Measurements from ENCODE around the gene SH3RF1.

SH3RF1 gene

GRCh38 chr4:169270810-169271691, at the start of gene SH3RF1:
TSS of gene SH3RF1 (minus strand) at chr4:169270956. CDS start at chr4:169269212, 1,744 bp downstream.
- Histone ChIP-seq H3K4me3 (ENCODE audit: low read depth in 1 of 5, low read length in 5 of 5) (peak within 1 kb of the TSS; percentile 87 to 96 (median 87)), H3K9me3 (ENCODE audit: control insufficient read depth in 5 of 5, low read length in 5 of 5) (no peaks in the 10 kb centered on the region), H3K9ac (ENCODE audit: low read length in 5 of 5) (peak within 1 kb of the TSS; percentile 79 to 91 (median 88)), H3K4me1 (ENCODE audit: control insufficient read depth in 5 of 5, insufficient read depth in 5 of 5, low read length in 5 of 5) (peaks cover 0 to 45% (median 40%) of the 10 kb centered on the region in 5 donors), H3K27me3 (ENCODE audit: control insufficient read depth in 5 of 5, insufficient read depth in 4 of 5, low read length in 5 of 5) (no peaks in the 10 kb centered on the region), H3K27ac (ENCODE audit: low read depth, low read length) (peak within 1 kb of the TSS; percentile 81), H3K36me3 (ENCODE audit: control insufficient read depth in 5 of 5, insufficient read depth in 5 of 5, low read length in 5 of 5) (no peaks in the 10 kb centered on the region)

GRCh38 chr4:169315530-169316343, 45.0 kb upstream of the SH3RF1 start:
- no peak overlapping the region for H3K27ac ChIP-seq (ENCODE audit: low read depth, low read length)
- H3K9me3 ChIP-seq (ENCODE audit: control insufficient read depth in 5 of 5, low read length in 5 of 5) = no peaks in the 10 kb centered on the region
- H3K4me3 ChIP-seq (ENCODE audit: low read depth in 1 of 5, low read length in 5 of 5) = no peak overlapping the region
- H3K9ac ChIP-seq (ENCODE audit: low read length in 5 of 5) = no peak overlapping the region
- H3K4me1 ChIP-seq (ENCODE audit: control insufficient read depth in 5 of 5, insufficient read depth in 5 of 5, low read length in 5 of 5) = peaks cover 0 to 17% (median 13%) of the 10 kb centered on the region in 5 donors
- H3K36me3 ChIP-seq (ENCODE audit: control insufficient read depth in 5 of 5, insufficient read depth in 5 of 5, low read length in 5 of 5) = no peaks in the 10 kb centered on the region
- no peaks in the 10 kb centered on the region for H3K27me3 ChIP-seq (ENCODE audit: control insufficient read depth in 5 of 5, insufficient read depth in 4 of 5, low read length in 5 of 5)

- Histone ChIP-seq H3K27me3 (ENCODE audit: control insufficient read depth in 5 of 5, insufficient read depth in 4 of 5, low read length in 5 of 5) (no peaks in the 10 kb centered on the region), H3K27ac (ENCODE audit: low read depth, low read length) (no peak overlapping the region), H3K9me3 (ENCODE audit: control insufficient read depth in 5 of 5, low read length in 5 of 5) (no peaks in the 10 kb centered on the region), H3K4me1 (ENCODE audit: control insufficient read depth in 5 of 5, insufficient read depth in 5 of 5, low read length in 5 of 5) (peaks cover 0 to 17% (median 13%) of the 10 kb centered on the region in 5 donors), H3K36me3 (ENCODE audit: control insufficient read depth in 5 of 5, insufficient read depth in 5 of 5, low read length in 5 of 5) (no peaks in the 10 kb centered on the region), H3K4me3 (ENCODE audit: low read depth in 1 of 5, low read length in 5 of 5) (no peak overlapping the region), H3K9ac (ENCODE audit: low read length in 5 of 5) (no peak overlapping the region)
Observed at GRCh38 chr4:169314906-169315305, 44.1 kb upstream of the SH3RF1 start.

GRCh38 chr4:169313732-169314131, 43.0 kb upstream of the SH3RF1 start:
- H3K27me3 ChIP-seq (ENCODE audit: control insufficient read depth in 5 of 5, insufficient read depth in 4 of 5, low read length in 5 of 5) = no peaks in the 10 kb centered on the region
- peaks cover 0 to 17% (median 13%) of the 10 kb centered on the region in 5 donors for H3K4me1 ChIP-seq (ENCODE audit: control insufficient read depth in 5 of 5, insufficient read depth in 5 of 5, low read length in 5 of 5)
- H3K4me3 ChIP-seq (ENCODE audit: low read depth in 1 of 5, low read length in 5 of 5) = no peak overlapping the region
- H3K9ac ChIP-seq (ENCODE audit: low read length in 5 of 5) = no peak overlapping the region
- H3K36me3 ChIP-seq (ENCODE audit: control insufficient read depth in 5 of 5, insufficient read depth in 5 of 5, low read length in 5 of 5) = no peaks in the 10 kb centered on the region
- H3K9me3 ChIP-seq (ENCODE audit: control insufficient read depth in 5 of 5, low read length in 5 of 5) = no peaks in the 10 kb centered on the region
- H3K27ac ChIP-seq (ENCODE audit: low read depth, low read length) = no peak overlapping the region

- H3K27ac ChIP-seq (ENCODE audit: low read depth, low read length) = no peak overlapping the region
- no peaks in the 10 kb centered on the region for H3K9me3 ChIP-seq (ENCODE audit: control insufficient read depth in 5 of 5, low read length in 5 of 5)
- no peak overlapping the region for H3K9ac ChIP-seq (ENCODE audit: low read length in 5 of 5)
- peaks cover 0 to 17% (median 13%) of the 10 kb centered on the region in 5 donors for H3K4me1 ChIP-seq (ENCODE audit: control insufficient read depth in 5 of 5, insufficient read depth in 5 of 5, low read length in 5 of 5)
- no peaks in the 10 kb centered on the region for H3K27me3 ChIP-seq (ENCODE audit: control insufficient read depth in 5 of 5, insufficient read depth in 4 of 5, low read length in 5 of 5)
- H3K36me3 ChIP-seq (ENCODE audit: control insufficient read depth in 5 of 5, insufficient read depth in 5 of 5, low read length in 5 of 5) = no peaks in the 10 kb centered on the region
- H3K4me3 ChIP-seq (ENCODE audit: low read depth in 1 of 5, low read length in 5 of 5) = no peak overlapping the region
Observed at GRCh38 chr4:169312690-169313422, 42.1 kb upstream of the SH3RF1 start.

GRCh38 chr4:169311643-169312365, 41.0 kb upstream of the SH3RF1 start:
- peaks cover 0 to 17% (median 13%) of the 10 kb centered on the region in 5 donors for H3K4me1 ChIP-seq (ENCODE audit: control insufficient read depth in 5 of 5, insufficient read depth in 5 of 5, low read length in 5 of 5)
- H3K4me3 ChIP-seq (ENCODE audit: low read depth in 1 of 5, low read length in 5 of 5) = no peak overlapping the region
- H3K9me3 ChIP-seq (ENCODE audit: control insufficient read depth in 5 of 5, low read length in 5 of 5) = no peaks in the 10 kb centered on the region
- H3K27ac ChIP-seq (ENCODE audit: low read depth, low read length) = no peak overlapping the region
- H3K27me3 ChIP-seq (ENCODE audit: control insufficient read depth in 5 of 5, insufficient read depth in 4 of 5, low read length in 5 of 5) = no peaks in the 10 kb centered on the region
- no peak overlapping the region for H3K9ac ChIP-seq (ENCODE audit: low read length in 5 of 5)
- H3K36me3 ChIP-seq (ENCODE audit: control insufficient read depth in 5 of 5, insufficient read depth in 5 of 5, low read length in 5 of 5) = no peaks in the 10 kb centered on the region

- Histone ChIP-seq H3K27ac (ENCODE audit: low read depth, low read length) (no peak overlapping the region), H3K4me1 (ENCODE audit: control insufficient read depth in 5 of 5, insufficient read depth in 5 of 5, low read length in 5 of 5) (peaks cover 0 to 5% (median 0%) of the 10 kb centered on the region in 5 donors)
Observed at GRCh38 chr4:169309326-169309967, 38.7 kb upstream of the SH3RF1 start.

GRCh38 chr4:169307576-169307975, 36.8 kb upstream of the SH3RF1 start:
- no peaks in the 10 kb centered on the region for H3K27me3 ChIP-seq (ENCODE audit: control insufficient read depth in 5 of 5, insufficient read depth in 4 of 5, low read length in 5 of 5)
- H3K9me3 ChIP-seq (ENCODE audit: control insufficient read depth in 5 of 5, low read length in 5 of 5) = no peaks in the 10 kb centered on the region
- no peaks in the 10 kb centered on the region for H3K36me3 ChIP-seq (ENCODE audit: control insufficient read depth in 5 of 5, insufficient read depth in 5 of 5, low read length in 5 of 5)
- no peak overlapping the region for H3K27ac ChIP-seq (ENCODE audit: low read depth, low read length)
- H3K4me3 ChIP-seq (ENCODE audit: low read depth in 1 of 5, low read length in 5 of 5) = no peak overlapping the region
- H3K4me1 ChIP-seq (ENCODE audit: control insufficient read depth in 5 of 5, insufficient read depth in 5 of 5, low read length in 5 of 5) = peaks cover 0 to 5% (median 0%) of the 10 kb centered on the region in 5 donors
- H3K9ac ChIP-seq (ENCODE audit: low read length in 5 of 5) = no peak overlapping the region

More at GRCh38 chr4:169309326-169309967, 38.7 kb upstream of the SH3RF1 start:
- Histone ChIP-seq H3K27me3 (ENCODE audit: control insufficient read depth in 5 of 5, insufficient read depth in 4 of 5, low read length in 5 of 5) (no peaks in the 10 kb centered on the region), H3K9ac (ENCODE audit: low read length in 5 of 5) (no peak overlapping the region), H3K4me3 (ENCODE audit: low read depth in 1 of 5, low read length in 5 of 5) (no peak overlapping the region), H3K9me3 (ENCODE audit: control insufficient read depth in 5 of 5, low read length in 5 of 5) (no peaks in the 10 kb centered on the region), H3K36me3 (ENCODE audit: control insufficient read depth in 5 of 5, insufficient read depth in 5 of 5, low read length in 5 of 5) (no peaks in the 10 kb centered on the region)

- Histone ChIP-seq H3K9me3 (ENCODE audit: control insufficient read depth in 5 of 5, low read length in 5 of 5) (no peaks in the 10 kb centered on the region), H3K4me3 (ENCODE audit: low read depth in 1 of 5, low read length in 5 of 5) (no peak overlapping the region), H3K27me3 (ENCODE audit: control insufficient read depth in 5 of 5, insufficient read depth in 4 of 5, low read length in 5 of 5) (no peaks in the 10 kb centered on the region), H3K36me3 (ENCODE audit: control insufficient read depth in 5 of 5, insufficient read depth in 5 of 5, low read length in 5 of 5) (no peaks in the 10 kb centered on the region), H3K27ac (ENCODE audit: low read depth, low read length) (no peak overlapping the region), H3K4me1 (ENCODE audit: control insufficient read depth in 5 of 5, insufficient read depth in 5 of 5, low read length in 5 of 5) (no peaks in the 10 kb centered on the region), H3K9ac (ENCODE audit: low read length in 5 of 5) (no peak overlapping the region)
Observed at GRCh38 chr4:169305651-169306050, 34.9 kb upstream of the SH3RF1 start.
